ENCODE measurements around the gene SYTL4. TPM values are rescaled to one million over a fixed set of nuclear protein-coding genes. Genes with fewer than 3 reads are reported as not detected.

SYTL4 gene
- total RNA-seq, 1 experiment from 2014 or later, result 0.30 TPM

GRCh38 chrX:100704581-100705203 is 27.2 kb downstream of the SYTL4 start:
- no peak overlapping the region for H2AFZ ChIP-seq (ENCODE audit: low read length)

GRCh38 chrX:100700809-100701208 is 31.1 kb downstream of the SYTL4 start:
- Histone ChIP-seq H2AFZ (ENCODE audit: low read length) (no peak overlapping the region), H3K9me2 (replicated peaks; ENCODE audit: insufficient read depth, low read length) (no peaks in the 10 kb centered on the region), H3K9me3 (ENCODE audit: low read length) (no peaks in the 10 kb centered on the region), H4K20me1 (ENCODE audit: insufficient read depth, low read depth, low read length) (no peaks in the 10 kb centered on the region), H3K4me2 (ENCODE audit: low read depth, low read length, poor library complexity, severe bottlenecking) (no peak overlapping the region), H3K9ac (ENCODE audit: low read length) (no peak overlapping the region), H3K27me3 (ENCODE audit: low read length) (no peaks in the 10 kb centered on the region), H3K36me3 (ENCODE audit: insufficient read depth, low read length) (no peaks in the 10 kb centered on the region), H3K4me1 (ENCODE audit: low read length) (no peaks in the 10 kb centered on the region; the same call in 1 of the 2 replicates), H3K27ac (ENCODE audit: low read length) (no peak overlapping the region), H3K79me2 (ENCODE audit: low read length) (no peaks in the 10 kb centered on the region), H3K4me3 (ENCODE audit: low read length) (no peak overlapping the region)
- no peak for DNase-seq

More at GRCh38 chrX:100704581-100705203, 27.2 kb downstream of the SYTL4 start:
- no peak for DNase-seq
- no peak overlapping the region for H3K4me2 ChIP-seq (ENCODE audit: low read depth, low read length, poor library complexity, severe bottlenecking)
- no peaks in the 10 kb centered on the region for H3K79me2 ChIP-seq (ENCODE audit: low read length)
- H3K4me1 ChIP-seq (ENCODE audit: low read length), result no peaks in the 10 kb centered on the region
- H3K27me3 ChIP-seq (ENCODE audit: low read length), result no peaks in the 10 kb centered on the region
- no peaks in the 10 kb centered on the region for H3K9me3 ChIP-seq (ENCODE audit: low read length)
- no peak overlapping the region for H3K4me3 ChIP-seq (ENCODE audit: low read length)
- no peaks in the 10 kb centered on the region for H3K9me2 ChIP-seq (replicated peaks; ENCODE audit: insufficient read depth, low read length)
- no peak overlapping the region for H3K27ac ChIP-seq (ENCODE audit: low read length)
- H3K36me3 ChIP-seq (ENCODE audit: insufficient read depth, low read length), result no peaks in the 10 kb centered on the region
- no peaks in the 10 kb centered on the region for H4K20me1 ChIP-seq (ENCODE audit: insufficient read depth, low read depth, low read length)
- H3K9ac ChIP-seq (ENCODE audit: low read length), result no peak overlapping the region

GRCh38 chrX:100698551-100698950 is 33.4 kb downstream of the SYTL4 start:
- Histone ChIP-seq H3K27ac (ENCODE audit: low read length) (no peak overlapping the region), H3K9me2 (replicated peaks; ENCODE audit: insufficient read depth, low read length) (no peaks in the 10 kb centered on the region), H2AFZ (ENCODE audit: low read length) (no peak overlapping the region), H4K20me1 (ENCODE audit: insufficient read depth, low read depth, low read length) (no peaks in the 10 kb centered on the region), H3K79me2 (ENCODE audit: low read length) (no peaks in the 10 kb centered on the region), H3K27me3 (ENCODE audit: low read length) (no peaks in the 10 kb centered on the region), H3K4me3 (ENCODE audit: low read length) (no peak overlapping the region), H3K4me2 (ENCODE audit: low read depth, low read length, poor library complexity, severe bottlenecking) (no peak overlapping the region), H3K36me3 (ENCODE audit: insufficient read depth, low read length) (no peaks in the 10 kb centered on the region), H3K9ac (ENCODE audit: low read length) (no peak overlapping the region), H3K4me1 (ENCODE audit: low read length) (no peaks in the 10 kb centered on the region; the same call in 1 of the 2 replicates), H3K9me3 (ENCODE audit: low read length) (no peaks in the 10 kb centered on the region)
- no peak for DNase-seq

- Histone ChIP-seq H3K4me2 (ENCODE audit: low read depth, low read length, poor library complexity, severe bottlenecking) (no peak overlapping the region), H3K9me2 (replicated peaks; ENCODE audit: insufficient read depth, low read length) (no peaks in the 10 kb centered on the region), H3K4me3 (ENCODE audit: low read length) (no peak overlapping the region), H3K36me3 (ENCODE audit: insufficient read depth, low read length) (no peaks in the 10 kb centered on the region), H3K9ac (ENCODE audit: low read length) (no peak overlapping the region), H3K27me3 (ENCODE audit: low read length) (no peaks in the 10 kb centered on the region), H3K27ac (ENCODE audit: low read length) (no peak overlapping the region), H3K4me1 (ENCODE audit: low read length) (no peaks in the 10 kb centered on the region; the same call in 1 of the 2 replicates), H2AFZ (ENCODE audit: low read length) (no peak overlapping the region), H3K9me3 (ENCODE audit: low read length) (no peaks in the 10 kb centered on the region), H3K79me2 (ENCODE audit: low read length) (no peaks in the 10 kb centered on the region), H4K20me1 (ENCODE audit: insufficient read depth, low read depth, low read length) (no peaks in the 10 kb centered on the region)
- no peak for DNase-seq
These were observed 35.1 kb downstream of the SYTL4 start for GRCh38 chrX:100696699-100697351.

GRCh38 chrX:100695991-100696390 is 35.9 kb downstream of the SYTL4 start:
- Histone ChIP-seq H3K79me2 (ENCODE audit: low read length) (no peaks in the 10 kb centered on the region), H3K4me3 (ENCODE audit: low read length) (no peak overlapping the region), H3K9ac (ENCODE audit: low read length) (no peak overlapping the region), H3K9me2 (replicated peaks; ENCODE audit: insufficient read depth, low read length) (no peaks in the 10 kb centered on the region), H3K27ac (ENCODE audit: low read length) (no peak overlapping the region), H2AFZ (ENCODE audit: low read length) (no peak overlapping the region), H3K4me2 (ENCODE audit: low read depth, low read length, poor library complexity, severe bottlenecking) (no peak overlapping the region), H3K36me3 (ENCODE audit: insufficient read depth, low read length) (no peaks in the 10 kb centered on the region), H4K20me1 (ENCODE audit: insufficient read depth, low read depth, low read length) (no peaks in the 10 kb centered on the region), H3K9me3 (ENCODE audit: low read length) (no peaks in the 10 kb centered on the region), H3K4me1 (ENCODE audit: low read length) (no peaks in the 10 kb centered on the region; the same call in 1 of the 2 replicates), H3K27me3 (ENCODE audit: low read length) (no peaks in the 10 kb centered on the region)
- no peak for DNase-seq

- Histone ChIP-seq H3K79me2 (ENCODE audit: low read length) (no peaks in the 10 kb centered on the region), H3K36me3 (ENCODE audit: insufficient read depth, low read length) (no peaks in the 10 kb centered on the region), H3K27ac (ENCODE audit: low read length) (no peak overlapping the region), H3K4me3 (ENCODE audit: low read length) (no peak overlapping the region), H3K27me3 (ENCODE audit: low read length) (no peaks in the 10 kb centered on the region), H3K4me1 (ENCODE audit: low read length) (no peaks in the 10 kb centered on the region; the same call in 1 of the 2 replicates), H3K9me2 (replicated peaks; ENCODE audit: insufficient read depth, low read length) (no peaks in the 10 kb centered on the region), H3K9me3 (ENCODE audit: low read length) (no peaks in the 10 kb centered on the region), H3K4me2 (ENCODE audit: low read depth, low read length, poor library complexity, severe bottlenecking) (no peak overlapping the region), H2AFZ (ENCODE audit: low read length) (no peak overlapping the region), H4K20me1 (ENCODE audit: insufficient read depth, low read depth, low read length) (no peaks in the 10 kb centered on the region), H3K9ac (ENCODE audit: low read length) (no peak overlapping the region)
- no peak for DNase-seq
These were observed 36.6 kb downstream of the SYTL4 start for GRCh38 chrX:100695302-100695701.

GRCh38 chrX:100687546-100687945 is 44.4 kb downstream of the SYTL4 start:
- H3K9me3 ChIP-seq (ENCODE audit: low read length), result no peaks in the 10 kb centered on the region
- no peak overlapping the region for H3K27ac ChIP-seq (ENCODE audit: low read length)
- no peak overlapping the region for H3K4me2 ChIP-seq (ENCODE audit: low read depth, low read length, poor library complexity, severe bottlenecking)
- DNase-seq, result no peak
- H3K9me2 ChIP-seq (replicated peaks; ENCODE audit: insufficient read depth, low read length), result no peaks in the 10 kb centered on the region
- H3K79me2 ChIP-seq (ENCODE audit: low read length), result no peaks in the 10 kb centered on the region
- no peaks in the 10 kb centered on the region for H3K4me1 ChIP-seq (ENCODE audit: low read length)
- no peak overlapping the region for H3K4me3 ChIP-seq (ENCODE audit: low read length)
- no peak overlapping the region for H2AFZ ChIP-seq (ENCODE audit: low read length)
- H3K9ac ChIP-seq (ENCODE audit: low read length), result no peak overlapping the region
- H3K27me3 ChIP-seq (ENCODE audit: low read length), result no peaks in the 10 kb centered on the region
- no peaks in the 10 kb centered on the region for H3K36me3 ChIP-seq (ENCODE audit: insufficient read depth, low read length)
- H4K20me1 ChIP-seq (ENCODE audit: insufficient read depth, low read depth, low read length), result no peaks in the 10 kb centered on the region

GRCh38 chrX:100687128-100687527 is 44.8 kb downstream of the SYTL4 start:
- H3K9ac ChIP-seq (ENCODE audit: low read length), result no peak overlapping the region
- DNase-seq, result no peak
- no peak overlapping the region for H3K4me3 ChIP-seq (ENCODE audit: low read length)
- H3K36me3 ChIP-seq (ENCODE audit: insufficient read depth, low read length), result no peaks in the 10 kb centered on the region
- no peaks in the 10 kb centered on the region for H3K4me1 ChIP-seq (ENCODE audit: low read length)
- no peak overlapping the region for H3K4me2 ChIP-seq (ENCODE audit: low read depth, low read length, poor library complexity, severe bottlenecking)
- no peaks in the 10 kb centered on the region for H3K9me2 ChIP-seq (replicated peaks; ENCODE audit: insufficient read depth, low read length)
- no peaks in the 10 kb centered on the region for H3K9me3 ChIP-seq (ENCODE audit: low read length)
- no peaks in the 10 kb centered on the region for H4K20me1 ChIP-seq (ENCODE audit: insufficient read depth, low read depth, low read length)
- no peaks in the 10 kb centered on the region for H3K79me2 ChIP-seq (ENCODE audit: low read length)
- H3K27me3 ChIP-seq (ENCODE audit: low read length), result no peaks in the 10 kb centered on the region
- no peak overlapping the region for H2AFZ ChIP-seq (ENCODE audit: low read length)
- H3K27ac ChIP-seq (ENCODE audit: low read length), result no peak overlapping the region

Measured in Karpas-422 (cell line).